ENCODE data around the gene FAM118B. TPM values are rescaled to one million over a fixed set of nuclear protein-coding genes. Genes with fewer than 3 reads are reported as not detected.
A peak's percentile ranks its signal among the peaks of the same experiment; 100 is the strongest.

Gene FAM118B
- 33.4 and 64.3 TPM in 2 replicates for total RNA-seq (2014; rRNA removed; shearing (Covaris generic))

- in situ Hi-C loops (cut with HindIII; ENCODE audit: low sequenced_read_pairs): loop anchor here (25.0 kb wide), 1 partner anchor 274 kb away; the partner anchor contains the start of gene VSIG10L2
- DNase-seq (ENCODE audit: low spot score): peak; percentile 96
Measured at GRCh38 chr11:126211236-126212088, at the start of gene FAM118B, which contains the start of gene RPUSD4. Gene FAM118B (plus strand): TSS chr11:126211782. CDS start chr11:126235002, 23,220 bp downstream. Gene RPUSD4 (minus strand): TSS chr11:126211650. CDS start chr11:126211638, 12 bp downstream.

DNA sequence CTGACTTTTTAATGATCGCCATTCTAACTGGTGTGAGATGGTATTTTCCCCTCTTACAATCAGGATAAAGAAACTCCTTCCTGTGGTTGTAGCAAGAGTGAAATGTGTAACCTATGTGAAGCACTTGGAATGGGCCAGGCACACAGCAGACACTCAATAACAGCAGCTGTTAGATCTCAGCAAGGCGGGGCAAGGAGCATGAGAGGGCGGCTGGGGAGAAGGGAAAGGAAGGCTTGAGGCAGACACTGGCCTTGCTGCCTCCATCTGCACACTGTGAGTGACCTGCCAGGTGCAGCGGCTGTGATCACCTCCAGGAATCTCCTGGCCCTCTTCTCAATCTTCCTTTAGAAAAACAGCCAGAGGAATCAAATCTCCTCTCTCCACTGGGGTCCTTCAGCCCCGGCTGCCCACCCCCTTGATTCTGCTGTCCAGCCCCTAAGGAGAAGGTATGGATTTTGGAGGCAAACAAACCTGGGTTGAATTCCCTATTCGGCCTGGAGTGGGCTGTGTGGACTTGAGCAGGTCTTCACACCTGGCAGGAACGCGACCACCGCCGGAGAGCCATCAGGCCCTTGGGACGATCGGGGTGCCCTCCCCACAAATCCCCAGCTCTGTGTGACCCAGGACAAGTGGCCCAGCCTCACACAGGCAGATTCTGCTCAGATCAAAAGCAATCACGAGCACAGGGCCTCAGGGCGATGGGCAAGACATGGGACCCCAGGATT is 49.1 kb upstream of the FAM118B start:
- in situ Hi-C loops (cut with HindIII; ENCODE audit: low sequenced_read_pairs): no loop called here
- DNase-seq (ENCODE audit: low spot score): no peak

GRCh38 chr11:126163074-126163700 is 48.4 kb upstream of the FAM118B start:
- DNase-seq (ENCODE audit: low spot score): no peak
- in situ Hi-C loops (cut with HindIII; ENCODE audit: low sequenced_read_pairs): no loop called here

DNA sequence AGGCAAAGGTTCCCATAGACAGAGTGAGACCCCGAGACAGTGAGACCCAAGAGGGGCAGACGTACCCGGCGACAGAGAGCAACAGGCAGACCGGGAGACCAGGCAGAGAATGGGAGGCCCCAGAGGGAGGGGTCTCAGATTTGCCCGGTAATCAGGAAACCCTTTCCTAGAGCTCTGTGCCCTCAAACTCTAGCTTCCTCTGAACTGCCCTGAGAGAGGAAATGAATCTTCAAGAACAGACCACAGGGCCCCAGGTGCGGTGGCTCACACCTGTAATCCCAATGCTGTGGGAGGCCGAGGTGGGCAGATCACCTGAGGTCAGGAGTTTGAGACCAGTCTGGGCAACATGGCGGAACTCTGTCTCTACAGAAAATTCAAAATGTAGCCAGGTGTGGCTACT is 47.8 kb upstream of the FAM118B start:
- no peak for DNase-seq (ENCODE audit: low spot score)
- in situ Hi-C loops (cut with HindIII; ENCODE audit: low sequenced_read_pairs): no loop called here

DNA sequence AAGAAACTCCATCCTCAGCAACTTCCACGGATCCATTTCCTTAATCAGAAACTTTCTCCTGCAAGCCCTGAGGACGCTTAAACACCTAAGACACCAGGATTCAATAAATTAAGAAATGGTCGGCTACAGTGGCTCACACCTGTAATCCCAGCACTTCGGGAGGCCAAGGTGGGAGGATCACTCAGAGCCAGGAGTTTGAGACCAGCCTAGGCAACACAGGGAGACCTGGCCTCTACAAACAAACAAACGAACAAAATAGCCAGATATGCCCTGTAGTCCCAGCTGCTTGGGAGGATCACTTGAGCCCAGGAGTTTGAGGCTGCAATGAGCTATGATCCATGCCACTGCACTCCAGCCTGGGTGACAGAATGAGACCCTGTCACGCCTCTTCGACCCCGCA is 46.8 kb upstream of the FAM118B start:
- in situ Hi-C loops (cut with HindIII; ENCODE audit: low sequenced_read_pairs): no loop called here
- DNase-seq (ENCODE audit: low spot score): no peak

- DNase-seq (ENCODE audit: low spot score): no peak
- in situ Hi-C loops (cut with HindIII; ENCODE audit: low sequenced_read_pairs): no loop called here
Measured at GRCh38 chr11:126165311-126165720, 46.3 kb upstream of the FAM118B start.

DNA sequence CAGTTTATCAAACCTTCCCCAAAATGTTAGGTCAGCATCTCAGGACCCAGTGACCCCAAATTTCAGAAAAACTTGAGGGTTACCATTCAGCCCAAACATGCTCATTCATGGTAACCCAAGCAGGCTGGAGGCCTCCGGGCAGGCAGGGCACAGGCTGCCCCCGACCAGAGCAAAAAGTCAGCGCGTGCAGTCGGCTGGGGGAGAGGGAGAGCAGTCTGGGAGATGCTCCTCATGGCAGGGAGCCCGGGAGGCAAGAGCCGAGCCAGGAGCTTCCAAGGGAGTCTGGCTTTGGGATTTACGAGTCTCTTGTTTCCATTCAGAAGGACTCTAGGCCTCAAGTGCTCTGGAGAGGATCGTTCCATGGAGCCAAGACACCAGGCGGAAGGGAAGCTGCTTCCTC is 45.8 kb upstream of the FAM118B start:
- DNase-seq (ENCODE audit: low spot score): peak; percentile 57
- in situ Hi-C loops (cut with HindIII; ENCODE audit: low sequenced_read_pairs): no loop called here

DNA sequence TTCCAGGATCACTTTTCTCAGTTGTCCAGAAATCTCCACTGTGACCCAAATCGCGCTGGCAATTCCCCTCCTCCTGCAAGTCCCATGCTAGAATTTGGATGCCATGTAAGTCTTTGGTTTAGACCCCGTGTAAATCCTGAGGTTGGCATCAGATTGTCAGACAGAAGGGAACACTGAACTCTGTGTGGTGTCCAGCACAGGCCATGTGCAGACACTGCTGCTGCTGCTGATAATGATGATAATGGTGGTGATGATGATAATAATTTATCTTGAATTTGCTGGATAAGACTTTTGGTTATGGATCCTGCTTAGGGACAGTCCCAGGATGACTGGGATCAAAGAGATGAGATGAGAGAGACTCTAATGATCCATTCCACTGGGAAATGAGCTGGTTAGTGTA is 45.2 kb upstream of the FAM118B start:
- in situ Hi-C loops (cut with HindIII; ENCODE audit: low sequenced_read_pairs): no loop called here
- DNase-seq (ENCODE audit: low spot score): no peak

DNA sequence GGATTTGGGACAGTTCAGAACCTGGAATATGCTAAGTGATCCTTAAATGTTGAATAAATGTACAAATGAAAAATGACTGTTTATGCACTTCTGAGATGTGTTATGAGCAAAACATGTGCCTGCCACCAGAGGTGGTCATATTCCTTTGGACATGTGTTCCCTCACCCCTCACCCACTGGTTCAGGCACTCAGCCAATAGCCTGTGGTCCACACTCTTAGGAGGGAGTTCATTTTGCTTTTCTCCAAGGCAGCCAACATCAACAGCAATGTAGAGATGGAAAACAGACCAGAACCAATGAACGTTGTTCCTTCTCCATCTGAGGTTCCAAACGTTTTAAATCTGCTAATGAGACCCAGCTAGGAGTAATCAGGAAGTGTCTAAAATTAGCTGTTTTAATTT is 44.1 kb upstream of the FAM118B start:
- DNase-seq (ENCODE audit: low spot score): no peak
- in situ Hi-C loops (cut with HindIII; ENCODE audit: low sequenced_read_pairs): no loop called here

DNA sequence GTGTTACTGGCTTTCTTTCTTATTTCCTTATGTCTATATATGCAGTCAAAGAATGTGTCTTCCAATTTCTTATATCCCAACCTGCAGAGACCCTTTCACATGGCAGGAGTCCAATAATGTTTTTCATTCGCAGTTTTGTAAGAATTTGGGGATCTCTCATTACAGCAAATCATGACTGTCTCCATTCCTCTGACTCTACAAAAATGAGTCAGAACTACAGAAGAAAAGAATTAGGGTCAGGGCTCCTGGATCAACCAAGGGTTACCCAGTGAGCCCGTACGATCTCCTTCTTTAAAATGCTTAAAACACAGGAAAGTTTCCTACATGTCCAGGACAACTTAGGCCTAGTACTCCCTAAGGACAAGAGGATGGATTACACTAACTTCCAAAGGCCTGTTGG is 42.3 kb upstream of the FAM118B start:
- DNase-seq (ENCODE audit: low spot score): no peak
- in situ Hi-C loops (cut with HindIII; ENCODE audit: low sequenced_read_pairs): no loop called here

DNA sequence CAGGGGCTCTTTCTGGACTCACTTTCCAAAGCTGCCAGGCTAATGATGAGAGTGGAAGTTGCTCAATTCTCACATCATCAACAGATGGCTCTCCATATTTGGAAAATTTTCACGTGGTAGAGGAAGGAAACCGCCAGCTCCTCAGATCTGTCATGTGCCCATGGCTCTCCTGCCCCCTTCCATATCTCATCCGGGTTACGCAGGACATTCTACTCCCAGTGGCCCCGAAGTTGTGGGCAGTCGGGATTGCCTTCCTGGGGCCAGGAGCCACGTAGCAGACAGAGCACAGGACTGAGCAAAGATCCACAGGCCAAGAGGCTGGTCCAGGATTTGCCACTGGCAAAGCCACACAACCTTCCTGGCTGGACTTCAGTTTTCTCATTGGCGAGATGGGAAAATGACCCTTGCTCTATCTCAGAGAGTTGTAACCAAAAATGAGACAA is 39.0 kb upstream of the FAM118B start:
- no peak for DNase-seq (ENCODE audit: low spot score)
- in situ Hi-C loops (cut with HindIII; ENCODE audit: low sequenced_read_pairs): no loop called here

DNA sequence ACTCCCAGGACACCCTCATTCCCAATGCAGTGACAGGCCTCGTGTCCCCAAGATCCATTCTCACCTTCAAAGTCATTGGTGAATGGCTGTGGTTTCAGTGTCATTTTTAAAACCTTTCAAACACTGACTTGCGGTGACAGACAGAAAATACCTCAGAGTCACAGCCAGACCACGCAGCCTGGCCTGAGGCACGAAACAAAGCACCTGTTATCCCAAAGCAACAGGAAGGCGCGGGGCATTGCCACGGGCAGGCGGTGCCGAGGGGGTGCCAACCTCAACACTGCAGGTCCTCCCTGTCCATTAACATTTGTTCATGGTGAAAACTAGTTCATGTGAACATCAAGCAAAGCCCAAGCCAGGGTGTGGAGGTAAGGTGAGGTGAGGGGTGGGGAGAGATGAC is 38.3 kb upstream of the FAM118B start:
- in situ Hi-C loops (cut with HindIII; ENCODE audit: low sequenced_read_pairs): no loop called here
- no peak for DNase-seq (ENCODE audit: low spot score)

- in situ Hi-C loops (cut with HindIII; ENCODE audit: low sequenced_read_pairs): no loop called here
Measured at GRCh38 chr11:126174816-126175215, 36.8 kb upstream of the FAM118B start.

DNA sequence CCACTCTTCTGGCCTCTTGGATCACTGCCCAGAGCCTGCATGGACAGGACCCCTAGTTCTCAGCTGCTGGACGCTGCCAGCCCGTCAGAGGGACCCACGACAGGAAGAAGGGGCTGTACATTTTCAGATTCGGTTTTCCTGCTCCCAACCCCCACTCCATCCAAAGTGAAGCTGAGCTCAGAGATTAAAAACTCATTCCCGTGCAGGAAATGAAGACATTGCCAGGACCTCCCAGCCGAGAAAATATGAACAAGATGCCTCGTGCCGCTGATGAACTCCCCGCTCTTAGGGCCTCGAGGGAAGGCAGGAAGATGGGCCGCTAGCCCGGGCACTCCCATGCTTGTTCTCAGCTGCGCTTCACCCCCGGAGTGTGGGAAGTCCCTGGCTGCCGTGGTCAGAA is 36.2 kb upstream of the FAM118B start:
- no peak for DNase-seq (ENCODE audit: low spot score)
- in situ Hi-C loops (cut with HindIII; ENCODE audit: low sequenced_read_pairs): no loop called here

More at GRCh38 chr11:126174816-126175215, 36.8 kb upstream of the FAM118B start:
- no peak for DNase-seq (ENCODE audit: low spot score)

DNA sequence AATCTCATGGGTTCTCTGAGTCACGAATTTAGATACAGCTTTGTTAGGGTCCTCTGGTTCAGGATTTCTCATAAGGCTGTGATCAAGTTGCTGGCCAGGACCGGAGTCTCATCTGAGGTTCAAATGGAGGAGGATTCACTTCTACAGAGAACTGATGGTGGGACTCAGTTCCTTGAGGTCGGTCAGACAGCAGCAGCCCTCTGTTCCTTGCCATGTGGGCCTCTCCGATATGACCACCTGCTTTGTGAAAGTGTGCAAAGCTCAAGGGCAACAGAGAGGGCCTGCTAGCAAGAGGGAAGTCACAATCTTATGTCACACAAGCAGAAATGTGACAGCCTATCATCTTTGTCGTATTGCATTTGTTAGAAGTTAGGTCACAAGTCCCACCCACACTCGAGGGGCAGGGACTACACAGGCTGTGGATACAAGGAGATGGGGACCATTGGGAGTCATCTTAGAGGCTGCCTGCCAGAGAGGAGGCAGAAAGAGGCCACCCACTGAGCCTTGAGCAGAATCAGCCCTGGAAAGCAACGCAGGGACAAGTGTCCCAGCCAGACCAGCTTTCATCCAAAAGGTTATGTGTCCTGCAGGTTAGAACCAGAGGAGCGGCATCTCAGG is 34.6 kb upstream of the FAM118B start:
- DNase-seq (ENCODE audit: low spot score): no peak
- in situ Hi-C loops (cut with HindIII; ENCODE audit: low sequenced_read_pairs): no loop called here

- no peak for DNase-seq (ENCODE audit: low spot score)
- in situ Hi-C loops (cut with HindIII; ENCODE audit: low sequenced_read_pairs): no loop called here
Measured at GRCh38 chr11:126181939-126182730, 29.4 kb upstream of the FAM118B start.

GRCh38 chr11:126182787-126183445 is 28.7 kb upstream of the FAM118B start:
- DNase-seq (ENCODE audit: low spot score): no peak
- in situ Hi-C loops (cut with HindIII; ENCODE audit: low sequenced_read_pairs): no loop called here

Measured in G401 (cell line).